Activated T-helper 17 cell treated with anti-CD3 and anti-CD28 coated beads, Interleukin-2, amount 50 U/mL, for 72 hours (primary cell): ENCODE measurements around the gene NCAPD2. TPM values are rescaled to one million over a fixed set of nuclear protein-coding genes. Genes with fewer than 3 reads are reported as not detected.
"Not testable (repeated sequence)": the region's sequence is repeated elsewhere in the genome, so short reads cannot be mapped to it uniquely, and the experiment has no call there.

ENCODE experiments used
- ATAC-seq: fragments of 150-1000 bp; cut with Tn5 transposase; replicated peaks from 2 replicates; pipeline ENCODE4 v1.10.0; 2021; ENCODE audit warnings: mild to moderate bottlenecking, moderate library complexity
- H3K27ac Mint-ChIP-seq: one replicate; pipeline ENCODE4 v1.8.0; 2022; ENCODE audit warnings: mixed read lengths
- H3K27me3 Mint-ChIP-seq: one replicate; pipeline ENCODE4 v1.8.0; 2022; ENCODE audit warnings: mixed read lengths
- H3K36me3 Mint-ChIP-seq: one replicate; pipeline ENCODE4 v1.8.0; 2022; ENCODE audit warnings: low read depth, mild to moderate bottlenecking, mixed read lengths
- H3K4me1 Mint-ChIP-seq: one replicate; pipeline ENCODE4 v1.8.0; 2022; ENCODE audit warnings: mixed read lengths
- H3K4me3 Mint-ChIP-seq: one replicate; pipeline ENCODE4 v1.8.0; 2022; ENCODE audit warnings: mild to moderate bottlenecking, mixed read lengths
- H3K9me3 Mint-ChIP-seq: one replicate; pipeline ENCODE4 v1.8.0; 2022; ENCODE audit warnings: mixed read lengths
- total RNA-seq, 2 donors: library from RNA; stranded (reverse); gene quantifications; one replicate each; pipeline ENCODE4 v1.2.3, GENCODE V29; 2022

Gene NCAPD2
- total RNA-seq, 2 donors from 2014 or later, result 167 to 176 TPM

- peak; percentile 20 for ATAC-seq
- Mint-ChIP-seq H3K36me3 (peaks cover 100% of the 10 kb centered on the region), H3K27me3 (no peaks in the 10 kb centered on the region), H3K27ac (peak overlapping the region; percentile 98), H3K9me3 (no peaks in the 10 kb centered on the region), H3K4me3 (peak overlapping the region; percentile 88), H3K4me1 (peaks cover 5% of the 10 kb centered on the region)
These were observed 39.2 kb downstream of the NCAPD2 start for GRCh38 chr12:6532927-6533652.

- no peak for ATAC-seq
- H3K36me3 Mint-ChIP-seq, result peaks cover 100% of the 10 kb centered on the region
- H3K27me3 Mint-ChIP-seq, result no peaks in the 10 kb centered on the region
- peaks cover 6% of the 10 kb centered on the region for H3K4me1 Mint-ChIP-seq
- H3K9me3 Mint-ChIP-seq, result no peaks in the 10 kb centered on the region
- peak overlapping the region; percentile 88 for H3K4me3 Mint-ChIP-seq
- H3K27ac Mint-ChIP-seq, result peak overlapping the region; percentile 98
These were observed 39.7 kb downstream of the NCAPD2 start for GRCh38 chr12:6533653-6533922.

GRCh38 chr12:6533923-6534694 lies 40.2 kb downstream of the NCAPD2 start, which contains the start of gene GAPDH:
Gene GAPDH (plus strand): TSS chr12:6534517. CDS start chr12:6534833, 316 bp downstream.
- Mint-ChIP-seq H3K27me3 (no peaks in the 10 kb centered on the region), H3K4me3 (peak within 1 kb of the TSS; percentile 88), H3K27ac (peak within 1 kb of the TSS; percentile 98), H3K9me3 (no peaks in the 10 kb centered on the region), H3K4me1 (peaks cover 6% of the 10 kb centered on the region), H3K36me3 (peaks cover 100% of the 10 kb centered on the region)
- ATAC-seq, result peak; percentile 53

GRCh38 chr12:6534695-6534944 lies 40.7 kb downstream of the NCAPD2 start:
- Mint-ChIP-seq H3K4me3 (peak overlapping the region; percentile 88), H3K9me3 (no peaks in the 10 kb centered on the region), H3K36me3 (peaks cover 100% of the 10 kb centered on the region), H3K27me3 (no peaks in the 10 kb centered on the region), H3K4me1 (peaks cover 10% of the 10 kb centered on the region), H3K27ac (peak overlapping the region; percentile 98)
- ATAC-seq, result no peak

GRCh38 chr12:6534945-6535696 lies 41.2 kb downstream of the NCAPD2 start:
- Mint-ChIP-seq H3K4me3 (peak overlapping the region; percentile 88), H3K4me1 (peaks cover 15% of the 10 kb centered on the region), H3K36me3 (peaks cover 96% of the 10 kb centered on the region), H3K9me3 (no peaks in the 10 kb centered on the region), H3K27me3 (no peaks in the 10 kb centered on the region), H3K27ac (peak overlapping the region; percentile 98)
- ATAC-seq, result peak; percentile 5

- Mint-ChIP-seq H3K27me3 (no peaks in the 10 kb centered on the region), H3K9me3 (no peaks in the 10 kb centered on the region), H3K36me3 (peaks cover 91% of the 10 kb centered on the region), H3K27ac (peak overlapping the region; percentile 98), H3K4me1 (peaks cover 17% of the 10 kb centered on the region), H3K4me3 (peak overlapping the region; percentile 88)
- ATAC-seq, result no peak
These were observed 41.7 kb downstream of the NCAPD2 start for GRCh38 chr12:6535697-6535946.

GRCh38 chr12:6535960-6536847 lies 42.3 kb downstream of the NCAPD2 start:
- ATAC-seq, result no peak
- no peaks in the 10 kb centered on the region for H3K27me3 Mint-ChIP-seq
- peak overlapping the region; percentile 88 for H3K4me3 Mint-ChIP-seq
- peaks cover 17% of the 10 kb centered on the region for H3K4me1 Mint-ChIP-seq
- no peaks in the 10 kb centered on the region for H3K9me3 Mint-ChIP-seq
- peak overlapping the region; percentile 98 for H3K27ac Mint-ChIP-seq
- peaks cover 85% of the 10 kb centered on the region for H3K36me3 Mint-ChIP-seq

- H3K27me3 Mint-ChIP-seq, result no peaks in the 10 kb centered on the region
- H3K4me1 Mint-ChIP-seq, result peaks cover 17% of the 10 kb centered on the region
- peaks cover 77% of the 10 kb centered on the region for H3K36me3 Mint-ChIP-seq
- H3K4me3 Mint-ChIP-seq, result peak overlapping the region; percentile 88
- no peaks in the 10 kb centered on the region for H3K9me3 Mint-ChIP-seq
- peak overlapping the region; percentile 98 for H3K27ac Mint-ChIP-seq
- ATAC-seq, result no peak
These were observed 43.1 kb downstream of the NCAPD2 start for GRCh38 chr12:6536894-6537579.

GRCh38 chr12:6537580-6538419 lies 43.9 kb downstream of the NCAPD2 start:
- H3K4me1 Mint-ChIP-seq, result peaks cover 22% of the 10 kb centered on the region
- not testable (repeated sequence) for H3K27me3 Mint-ChIP-seq, ATAC-seq, H3K9me3 Mint-ChIP-seq
- peak overlapping the region; percentile 98 for H3K27ac Mint-ChIP-seq
- peaks cover 69% of the 10 kb centered on the region for H3K36me3 Mint-ChIP-seq
- peak overlapping the region; percentile 88 for H3K4me3 Mint-ChIP-seq

- peak; percentile 4 for ATAC-seq
- Mint-ChIP-seq H3K9me3 (no peaks in the 10 kb centered on the region), H3K27me3 (no peaks in the 10 kb centered on the region), H3K36me3 (peaks cover 60% of the 10 kb centered on the region), H3K4me3 (peak overlapping the region; percentile 88), H3K4me1 (peaks cover 22% of the 10 kb centered on the region), H3K27ac (peak overlapping the region; percentile 98)
These were observed 44.8 kb downstream of the NCAPD2 start for GRCh38 chr12:6538420-6539313.

GRCh38 chr12:6539314-6539682 lies 45.4 kb downstream of the NCAPD2 start:
- Mint-ChIP-seq H3K36me3 (peaks cover 56% of the 10 kb centered on the region), H3K27me3 (no peaks in the 10 kb centered on the region), H3K4me3 (peak overlapping the region; percentile 88), H3K4me1 (peaks cover 22% of the 10 kb centered on the region), H3K27ac (peak overlapping the region; percentile 52), H3K9me3 (no peaks in the 10 kb centered on the region)
- peak; percentile 2 for ATAC-seq

GRCh38 chr12:6539707-6540134 lies 45.8 kb downstream of the NCAPD2 start:
- Mint-ChIP-seq H3K27ac (peak overlapping the region; percentile 52), H3K36me3 (peaks cover 56% of the 10 kb centered on the region), H3K27me3 (no peaks in the 10 kb centered on the region), H3K4me1 (peaks cover 22% of the 10 kb centered on the region), H3K9me3 (no peaks in the 10 kb centered on the region), H3K4me3 (peak overlapping the region; percentile 88)
- no peak for ATAC-seq
